NCI-H1436 (cell line): Measurements from ENCODE around the gene OR5B3.
"Not testable (repeated sequence)": the region's sequence is repeated elsewhere in the genome, so short reads cannot be mapped to it uniquely, and the experiment has no call there.

ENCODE experiments used
- DNase-seq: peaks from one replicate; lab custom pipeline; 2025; lab: John Stamatoyannopoulos, UW

The OR5B3 gene

DNA sequence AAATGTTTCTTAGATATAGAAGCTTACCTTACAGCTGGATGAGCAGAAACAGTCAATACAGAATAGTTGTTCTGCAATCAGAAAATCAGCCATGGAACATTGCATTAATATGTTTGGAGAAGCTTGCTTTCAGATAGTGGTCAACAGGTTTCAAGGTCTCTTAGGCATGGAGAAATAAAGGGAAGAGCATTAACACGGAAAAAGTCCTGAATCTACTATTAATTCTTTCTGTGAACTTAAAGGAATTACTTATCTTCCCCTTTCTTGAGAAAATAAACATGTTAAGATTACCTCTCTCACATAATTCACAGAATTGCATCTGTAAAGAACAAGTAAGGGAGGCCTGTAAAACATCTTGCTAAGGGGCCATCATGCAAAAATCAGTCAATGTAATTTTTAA, at the start of gene OR5B3:
OR5B3 (minus strand) TSS at position 101 of the 400 bp plus-strand sequence. CDS start 3,465 bp downstream, outside the sequence.
- DNase-seq = no peak

GRCh38 chr11:58451585-58451984, 44.9 kb upstream of the OR5B3 start:
- DNase-seq = no peak

GRCh38 chr11:58446294-58446693, 39.6 kb upstream of the OR5B3 start:
- no peak for DNase-seq

DNA sequence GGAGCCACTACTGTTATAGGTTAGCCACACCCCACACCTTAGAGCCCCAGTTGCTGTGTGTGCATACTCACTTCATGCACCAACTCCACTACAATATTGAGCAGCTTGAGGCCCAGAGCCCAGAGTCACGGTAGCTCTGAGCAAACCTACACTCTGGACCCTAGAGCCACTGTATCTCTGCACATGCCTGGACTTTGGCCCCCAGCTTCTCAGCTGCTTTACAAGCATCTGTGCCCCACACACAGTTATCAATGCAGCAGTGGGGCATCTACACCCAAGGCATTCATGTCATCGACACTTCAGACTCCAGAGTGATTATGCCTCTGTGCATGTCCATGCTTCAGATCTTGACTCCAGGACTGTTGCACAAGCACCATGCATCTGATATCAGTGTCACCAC, 37.6 kb upstream of the OR5B3 start:
- DNase-seq = no peak

GRCh38 chr11:58442136-58442535, 35.5 kb upstream of the OR5B3 start, which contains the start of gene OR5B12:
Gene OR5B12, minus strand, starts transcription at chr11:58442236. Its CDS starts 2,085 bp downstream, at chr11:58440151.
- DNase-seq = no peak

- no peak for DNase-seq
Observed at GRCh38 chr11:58438486-58438885, 31.8 kb upstream of the OR5B3 start.

DNA sequence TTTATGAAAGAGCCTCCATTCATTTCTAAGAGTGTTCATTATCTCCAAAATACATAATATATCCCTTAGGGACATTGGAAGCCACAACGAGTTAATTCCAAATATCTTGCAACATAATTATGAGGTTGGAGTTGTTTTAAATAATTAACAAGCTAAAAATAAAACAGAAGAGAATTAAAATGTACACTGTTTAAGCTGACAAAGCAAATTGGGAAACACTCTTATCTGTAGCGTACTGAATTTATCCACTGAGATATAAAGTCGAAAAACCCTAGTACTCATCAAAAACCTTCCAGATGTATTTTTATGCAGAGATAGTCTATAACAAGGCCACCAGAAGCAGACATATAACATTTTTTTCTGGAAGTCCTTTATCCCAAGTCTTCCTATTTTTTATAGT, 27.5 kb upstream of the OR5B3 start:
- DNase-seq = no peak

GRCh38 chr11:58433638-58434203, 27.0 kb upstream of the OR5B3 start:
- no peak for DNase-seq

DNA sequence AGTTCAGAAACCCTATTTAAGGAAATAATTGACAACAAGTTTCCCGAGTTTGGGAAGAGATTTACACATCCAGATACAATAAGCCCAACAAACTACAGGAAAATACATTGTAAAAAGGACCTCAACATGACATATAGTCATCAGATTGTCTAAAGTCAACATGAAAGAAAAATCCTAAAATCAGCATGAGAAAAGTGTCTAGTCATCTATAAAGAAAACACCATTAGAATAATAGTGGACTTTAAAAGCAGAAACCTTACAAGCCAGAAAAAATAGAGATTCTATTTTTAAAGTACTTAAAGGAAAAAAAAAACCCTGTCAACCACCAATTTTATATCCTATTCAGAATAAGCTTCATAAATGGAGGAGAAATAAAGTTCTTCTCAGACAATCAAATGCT, 22.6 kb upstream of the OR5B3 start:
- DNase-seq = no peak

DNA sequence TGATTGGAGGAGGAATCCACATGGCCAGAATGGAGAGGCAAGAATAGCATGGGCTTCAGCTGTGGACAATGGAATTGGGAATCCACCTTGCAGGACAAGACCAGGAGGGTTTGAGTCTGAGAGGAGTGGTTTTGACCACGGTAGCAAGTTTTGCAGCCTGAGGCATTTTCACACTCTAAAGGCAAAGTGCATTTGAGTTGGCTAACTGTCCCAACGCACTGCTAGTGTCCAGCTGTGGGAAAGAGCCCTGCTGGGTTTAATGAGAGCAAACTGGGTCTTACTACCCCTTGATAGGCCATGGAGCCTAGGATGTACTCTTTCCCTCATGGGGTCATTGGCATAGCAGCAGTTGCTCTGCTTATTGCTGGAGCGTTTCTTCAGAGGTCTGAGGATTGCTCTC, 21.3 kb upstream of the OR5B3 start, which contains the start of gene OR5B2:
OR5B2 (minus strand) TSS at position 101 of the 400 bp plus-strand sequence. CDS start 4,860 bp downstream, outside the sequence.
- no peak for DNase-seq

- not testable (repeated sequence) for DNase-seq
Observed at GRCh38 chr11:58399622-58400021, 7.1 kb downstream of the OR5B3 start.

DNA sequence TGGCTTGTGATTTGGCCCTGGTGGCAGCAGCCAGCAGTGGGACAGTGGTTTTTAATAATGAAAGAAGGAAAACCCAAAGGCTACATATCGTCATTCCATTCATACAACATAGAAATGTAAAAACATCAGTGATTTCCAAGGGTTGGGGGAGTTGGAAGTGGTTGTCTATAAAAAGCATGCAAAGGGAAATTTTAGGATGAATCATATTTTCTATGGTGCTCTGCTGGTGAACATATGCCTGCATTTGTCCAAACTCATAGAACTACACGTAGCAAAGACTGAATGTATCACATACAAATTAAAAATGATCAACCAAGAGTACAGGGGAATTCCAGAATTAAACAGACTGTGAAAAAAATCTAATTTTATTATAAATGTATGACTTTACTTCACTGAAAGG, 11.1 kb downstream of the OR5B3 start:
- DNase-seq = no peak

- no peak for DNase-seq
Observed at GRCh38 chr11:58394195-58394594, 12.5 kb downstream of the OR5B3 start.

- no peak for DNase-seq
Observed at GRCh38 chr11:58392746-58393145, 13.9 kb downstream of the OR5B3 start.

DNA sequence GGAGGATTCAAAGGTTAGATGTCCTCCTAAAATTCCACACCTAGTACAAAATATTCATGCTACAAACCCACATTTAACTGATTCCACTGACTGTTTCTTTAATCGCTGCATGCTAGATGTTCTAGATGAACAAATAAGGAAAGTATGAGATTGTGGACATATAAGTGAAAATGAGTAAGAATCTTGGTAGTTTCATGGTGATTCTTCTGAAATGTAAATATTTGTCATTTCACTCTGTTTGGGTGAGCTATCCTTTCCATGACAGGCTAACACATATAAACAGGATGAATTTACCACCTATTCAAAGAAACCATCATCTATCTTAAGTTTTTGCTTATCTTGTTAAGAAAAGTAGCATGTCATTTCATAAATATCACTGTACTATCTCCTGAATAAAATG, 14.8 kb downstream of the OR5B3 start:
- no peak for DNase-seq

DNA sequence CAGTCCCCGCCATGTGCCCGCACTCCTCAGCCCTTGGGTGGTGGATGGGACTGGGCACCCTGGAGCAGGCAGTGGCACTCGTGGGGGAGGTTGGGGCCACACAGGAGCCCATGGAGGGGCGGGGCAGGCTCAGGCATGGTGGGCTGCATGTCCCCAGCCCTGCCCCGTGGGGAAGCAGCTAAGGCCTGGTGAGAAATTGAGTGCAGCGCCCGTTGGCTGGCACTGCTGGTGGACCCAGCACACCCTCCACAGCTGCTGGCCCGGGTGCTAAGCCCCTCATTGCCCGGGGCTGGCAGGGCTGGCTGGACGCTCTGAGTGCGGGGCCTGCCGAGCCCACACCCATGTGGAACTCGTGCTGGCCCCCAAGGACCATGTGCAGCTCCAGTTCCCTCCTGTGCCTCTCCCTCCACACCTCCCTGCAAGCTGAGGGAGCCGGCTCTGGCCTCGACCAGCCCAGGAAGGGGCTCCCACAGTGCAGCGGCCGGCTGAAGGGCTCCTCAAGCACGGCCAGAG, 16.1 kb downstream of the OR5B3 start:
- no peak for DNase-seq

- no peak for DNase-seq
Observed at GRCh38 chr11:58358969-58359368, 47.7 kb downstream of the OR5B3 start, which contains the start of gene OR5B17. Gene OR5B17, minus strand, starts transcription at chr11:58359069. Its CDS starts 0 bp downstream, at chr11:58359069.

- no peak for DNase-seq
Observed at GRCh38 chr11:58354727-58355126, 51.9 kb downstream of the OR5B3 start.
